Endothelial cell of umbilical vein (primary cell): ENCODE data around the gene LRRC8B. TPM values are rescaled to one million over a fixed set of nuclear protein-coding genes. Genes with fewer than 3 reads are reported as not detected.

Experiments used
- BruUV-seq: library from RNA; stranded (reverse); fragments of 400-500 nt; replicated peaks from 2 replicates; lab custom pipeline; 2021; lab: Mats Ljungman, UMichigan
- CTCF ChIA-PET: fragments of 300-600, 350-600 bp; sonication (Branson Sonifier 250); formaldehyde crosslinking; loops from one replicate; lab custom pipeline; 2021; ENCODE audit warnings: antibody characterized with exemption, inconsistent platforms; lab: Charles Lee
- POLR2A ChIA-PET: fragments of 300-600, 350-600 bp; sonication (Branson Sonifier 250); formaldehyde crosslinking; loops from one replicate; lab custom pipeline; 2021; ENCODE audit warnings: antibody characterized with exemption, inconsistent platforms; lab: Charles Lee
- DNase-seq: peaks from one replicate; pipeline ENCODE4 v3.0.0-alpha.2; 2011; ENCODE audit warnings: low read depth, low spot score
- FAIRE-seq: peaks from 2 replicates; lab custom pipeline; 2011; peaks lifted over from hg19 to GRCh38; lab: Jason Lieb, UNC
- H2AFZ ChIP-seq: 2 replicates; pipeline ENCODE4 v1.6.0; 2012; ENCODE audit warnings: low read depth, low read length, control low read depth, inconsistent platforms
- H3K27ac ChIP-seq: 2 replicates; pipeline ENCODE4 v1.5.1; 2011; ENCODE audit warnings: low read depth, mild to moderate bottlenecking, control low read depth, low read length, moderate library complexity; ENCODE audit not compliant: insufficient read depth
- H3K27me3 ChIP-seq, 2 experiments: 2 replicates each; pipeline versions ENCODE4 v1.6.0 to v1.6.1; 2011; ENCODE audit warnings: low read length in 2 of 2, mixed read lengths in 1 of 2; ENCODE audit not compliant: control insufficient read depth in 2 of 2, insufficient read depth in 2 of 2
- H3K36me3 ChIP-seq, 2 experiments: 2 replicates in 1 of 2; 3 replicates in 1 of 2; pipeline ENCODE4 v1.5.1; 2011; ENCODE audit warnings: low read length in 2 of 2, mild to moderate bottlenecking in 1 of 2, moderate library complexity in 1 of 2; ENCODE audit not compliant: control insufficient read depth in 2 of 2, insufficient read depth in 2 of 2; ENCODE audit errors: extremely low read depth in 1 of 2
- H3K4me1 ChIP-seq: 3 replicates; pipeline ENCODE4 v1.5.1; 2011; ENCODE audit warnings: mild to moderate bottlenecking, low read length; ENCODE audit not compliant: control insufficient read depth, insufficient read depth; ENCODE audit errors: extremely low read depth
- H3K4me2 ChIP-seq: 2 replicates; pipeline ENCODE4 v1.6.1; 2011; ENCODE audit warnings: low read length, control low read depth, mixed read lengths; ENCODE audit not compliant: insufficient read depth
- H3K4me3 ChIP-seq, 3 experiments: fragments of 200-600 bp in 1 of 3; sonication (generic), shearing (Covaris generic) in 1 of 3; replicated peaks in 1 of 3; 2 replicates each; pipeline ENCODE4 v1.5.1; 2011 to 2016; ENCODE audit warnings: control low read depth in 3 of 3, low read length in 3 of 3, mild to moderate bottlenecking in 2 of 3, inconsistent platforms in 1 of 3, low read depth in 1 of 3, moderate library complexity in 1 of 3; ENCODE audit not compliant: insufficient read depth in 1 of 3
- H3K79me2 ChIP-seq: 2 replicates; pipeline ENCODE4 v1.6.0; 2012; ENCODE audit warnings: low read length, inconsistent platforms; ENCODE audit not compliant: control insufficient read depth, insufficient read depth
- H3K9ac ChIP-seq: replicated peaks from 2 replicates; pipeline ENCODE3; 2011; ENCODE audit warnings: low read length, control low read depth; ENCODE audit not compliant: insufficient read depth; ENCODE audit errors: extremely low read depth
- H3K9me1 ChIP-seq: replicated peaks from 3 replicates; pipeline ENCODE4 v1.6.0; 2011; ENCODE audit warnings: mild to moderate bottlenecking, low read length; ENCODE audit not compliant: control insufficient read depth, insufficient read depth; ENCODE audit errors: extremely low read depth
- H3K9me3 ChIP-seq: replicated peaks from 2 replicates; pipeline ENCODE4 v1.5.1; 2012; ENCODE audit warnings: low read length, inconsistent platforms; ENCODE audit not compliant: control insufficient read depth, insufficient read depth
- H4K20me1 ChIP-seq: replicated peaks from 2 replicates; pipeline ENCODE3; 2011; ENCODE audit warnings: mild to moderate bottlenecking, low read length; ENCODE audit not compliant: control insufficient read depth, insufficient read depth; ENCODE audit errors: extremely low read depth
- EZH2 ChIP-seq: IDR thresholded peaks from 2 replicates; pipeline ENCODE4 v1.6.1; 2012; ENCODE audit warnings: borderline replicate concordance, low read depth, mild to moderate bottlenecking, moderate library complexity, low read length, inconsistent platforms; ENCODE audit not compliant: severe bottlenecking
- FOS ChIP-seq: IDR thresholded peaks from 2 replicates; pipeline ENCODE4 v1.6.1; 2011; ENCODE audit warnings: mild to moderate bottlenecking, low read length, moderate library complexity, borderline replicate concordance; ENCODE audit not compliant: insufficient read depth
- POLR2AphosphoS5 ChIP-seq: IDR thresholded peaks from 2 replicates; pipeline ENCODE4 v1.6.1; 2012; ENCODE audit warnings: low read depth, mild to moderate bottlenecking, control low read depth, low read length, moderate library complexity; ENCODE audit not compliant: insufficient read depth
- dilution Hi-C: fragments of 300-500 bp; cut with MboI; formaldehyde crosslinking; loops from one replicate; pipeline ENCODE4 v1.15.0; 2019; ENCODE audit warnings: low sequenced_read_pairs; ENCODE audit not compliant: extremely low pct_ligation_motif_present
- intact Hi-C: fragments of 100-400 bp; cut with micrococcal nuclease; formaldehyde crosslinking; loops from one replicate; pipeline ENCODE4 v1.10.0; 2022
- polyA plus RNA-seq, 4 experiments: library from polyadenylated mRNA; depleted of rRNA in 3 of 4; stranded (reverse) in 3 of 4; unstranded in 1 of 4; fragments of >200 nt; gene quantifications; 2 replicates each; pipeline versions ENCODE4 v1.2.1 to v1.2.3, GENCODE V29; 2011 to 2012; ENCODE audit warnings: missing spikeins in 1 of 4
- total RNA-seq: library from RNA; stranded (reverse); gene quantifications from 2 replicates; pipeline ENCODE4 v1.2.3, GENCODE V29; 2021
- TF ChIP-seq, protein P1 (sequence below), 2 donors: IDR thresholded peaks; 1 replicate in 1 of 2; 2 replicates in 1 of 2; pipeline ENCODE4 v1.5.1; 2011; ENCODE audit warnings: low read length in 2 of 2, mild to moderate bottlenecking in 2 of 2, moderate library complexity in 2 of 2, control low read depth in 1 of 2, inconsistent platforms in 1 of 2, low read depth in 1 of 2; ENCODE audit not compliant: insufficient read depth in 1 of 2; ENCODE audit errors: extremely low read depth in 1 of 2
- TF ChIP-seq, protein P2 (sequence below): IDR thresholded peaks from 2 replicates; pipeline ENCODE4 v1.6.1; 2011; ENCODE audit not compliant: insufficient read depth, insufficient read length

Gene LRRC8B
- total and polyA plus RNA-seq, 2 donors (not counting 3 experiments of a cell fraction or from before 2014, with no cell fraction given): 15.2 to 15.8 TPM

DNA sequence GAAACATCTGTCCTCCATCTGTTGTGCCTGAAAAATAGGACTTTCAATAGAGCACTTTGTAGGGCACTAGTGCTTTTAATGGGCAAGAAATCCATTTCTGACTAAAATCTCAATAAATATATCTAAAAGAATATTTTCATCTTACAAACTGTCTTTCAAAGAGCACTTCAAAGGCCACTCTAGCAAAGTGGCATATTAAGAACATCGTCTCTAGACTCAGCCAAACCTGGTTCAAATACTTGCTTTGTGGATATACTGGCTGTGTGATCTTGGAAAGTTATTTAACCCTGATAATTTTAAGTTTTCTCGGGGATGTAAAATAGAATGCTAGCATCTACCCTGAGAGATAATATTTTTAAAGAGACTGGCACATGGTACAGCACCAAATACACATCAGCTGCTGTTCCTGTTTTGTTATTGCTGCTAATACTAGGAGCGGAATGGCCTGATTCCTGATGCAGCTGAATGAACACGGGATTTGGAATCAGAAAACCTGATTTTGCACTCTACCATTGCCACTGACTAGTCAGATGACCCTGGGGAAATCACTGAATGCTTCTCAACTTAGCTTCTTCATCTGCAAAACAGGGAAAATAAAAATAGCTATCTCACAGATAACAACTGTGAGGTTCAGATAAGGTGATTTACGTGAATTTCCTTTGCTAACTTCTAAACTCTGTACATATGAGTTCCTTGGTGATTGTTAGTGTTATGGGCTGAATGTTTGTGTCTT is 83.1 kb downstream of the LRRC8B start:
- Histone ChIP-seq H3K27ac (no peak overlapping the region), H3K9me3 (no peaks in the 10 kb centered on the region), H3K4me3 (no peak overlapping the region), H2AFZ (no peak overlapping the region), H3K79me2 (no peaks in the 10 kb centered on the region), H3K9me1 (no peaks in the 10 kb centered on the region), H3K9ac (no peak overlapping the region), H3K4me1 (peaks cover 14% of the 10 kb centered on the region), H3K27me3 (no peaks in the 10 kb centered on the region), H4K20me1 (no peaks in the 10 kb centered on the region), H3K4me2 (no peak overlapping the region), H3K36me3 (no peaks in the 10 kb centered on the region)
- ChIA-PET CTCF (interaction anchor here (0.6 to 2.5 kb wide), 6 partner anchors 8 to 155 kb away, joined by 3 to 11 read pairs (median 8); no protein-coding TSS in a partner anchor), POLR2A (no interaction called here)
- dilution Hi-C loops: no loop called here
- intact Hi-C loops: loop anchor here (5.0 to 10.0 kb wide), 2 partner anchors 310 to 377 kb away; no protein-coding TSS in a partner anchor
- TF ChIP-seq POLR2AphosphoS5: no peak
- TF ChIP-seq, protein P1, sequence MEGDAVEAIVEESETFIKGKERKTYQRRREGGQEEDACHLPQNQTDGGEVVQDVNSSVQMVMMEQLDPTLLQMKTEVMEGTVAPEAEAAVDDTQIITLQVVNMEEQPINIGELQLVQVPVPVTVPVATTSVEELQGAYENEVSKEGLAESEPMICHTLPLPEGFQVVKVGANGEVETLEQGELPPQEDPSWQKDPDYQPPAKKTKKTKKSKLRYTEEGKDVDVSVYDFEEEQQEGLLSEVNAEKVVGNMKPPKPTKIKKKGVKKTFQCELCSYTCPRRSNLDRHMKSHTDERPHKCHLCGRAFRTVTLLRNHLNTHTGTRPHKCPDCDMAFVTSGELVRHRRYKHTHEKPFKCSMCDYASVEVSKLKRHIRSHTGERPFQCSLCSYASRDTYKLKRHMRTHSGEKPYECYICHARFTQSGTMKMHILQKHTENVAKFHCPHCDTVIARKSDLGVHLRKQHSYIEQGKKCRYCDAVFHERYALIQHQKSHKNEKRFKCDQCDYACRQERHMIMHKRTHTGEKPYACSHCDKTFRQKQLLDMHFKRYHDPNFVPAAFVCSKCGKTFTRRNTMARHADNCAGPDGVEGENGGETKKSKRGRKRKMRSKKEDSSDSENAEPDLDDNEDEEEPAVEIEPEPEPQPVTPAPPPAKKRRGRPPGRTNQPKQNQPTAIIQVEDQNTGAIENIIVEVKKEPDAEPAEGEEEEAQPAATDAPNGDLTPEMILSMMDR (IDR thresholded peaks at IDR 0.05; ENCODE audit: extremely low read depth in 1 of 2, insufficient read depth in 1 of 2, low read depth in 1 of 2, low read length in 2 of 2): no peak
- TF ChIP-seq EZH2: no peak
- TF ChIP-seq, protein P2, sequence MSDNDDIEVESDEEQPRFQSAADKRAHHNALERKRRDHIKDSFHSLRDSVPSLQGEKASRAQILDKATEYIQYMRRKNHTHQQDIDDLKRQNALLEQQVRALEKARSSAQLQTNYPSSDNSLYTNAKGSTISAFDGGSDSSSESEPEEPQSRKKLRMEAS: no peak
- no peak for TF ChIP-seq FOS
- no TSS peak for BruUV-seq
- FAIRE-seq (no peak), DNase-seq (no peak)
